CD4-positive, alpha-beta T cell treated with Interleukin-12 subunit alpha and Interleukin-12 subunit beta, for 1 hour (primary cell): ENCODE measurements around the gene FMO5.
"Not testable (repeated sequence)": the region's sequence is repeated elsewhere in the genome, so short reads cannot be mapped to it uniquely, and the experiment has no call there.

Source experiments
- DNase-seq: peaks from one replicate; pipeline ENCODE4 v3.0.0-alpha.2; 2020

Gene FMO5

GRCh38 chr1:147238925-147239820 is 14.0 kb upstream of the FMO5 start:
- no peak for DNase-seq

GRCh38 chr1:147238053-147238902 is 13.1 kb upstream of the FMO5 start:
- no peak for DNase-seq

GRCh38 chr1:147236959-147237791 is 12.0 kb upstream of the FMO5 start:
- no peak for DNase-seq

- DNase-seq: no peak
These were observed 11.3 kb upstream of the FMO5 start for GRCh38 chr1:147236448-147236847.

GRCh38 chr1:147235822-147236221 is 10.7 kb upstream of the FMO5 start:
- DNase-seq: no peak

- not testable (repeated sequence) for DNase-seq
These were observed 8.8 kb upstream of the FMO5 start for GRCh38 chr1:147233903-147234302.

- not testable (repeated sequence) for DNase-seq
These were observed 5.9 kb upstream of the FMO5 start for GRCh38 chr1:147231032-147231431.

GRCh38 chr1:147223740-147224615 is 1.2 kb downstream of the FMO5 start:
- DNase-seq: no peak

- no peak for DNase-seq
These were observed 6.5 kb downstream of the FMO5 start for GRCh38 chr1:147218606-147219005.

- no peak for DNase-seq
These were observed 8.0 kb downstream of the FMO5 start for GRCh38 chr1:147217141-147217540.

GRCh38 chr1:147216124-147216523 is 9.0 kb downstream of the FMO5 start:
- DNase-seq: no peak

GRCh38 chr1:147215540-147215916 is 9.6 kb downstream of the FMO5 start:
- DNase-seq: no peak

- DNase-seq: no peak
These were observed 10.1 kb downstream of the FMO5 start for GRCh38 chr1:147214842-147215539.

GRCh38 chr1:147214325-147214724 is 10.8 kb downstream of the FMO5 start:
- DNase-seq: no peak

- no peak for DNase-seq
These were observed 11.9 kb downstream of the FMO5 start for GRCh38 chr1:147213271-147213670.

GRCh38 chr1:147211577-147211976 is 13.6 kb downstream of the FMO5 start:
- no peak for DNase-seq

- no peak for DNase-seq
These were observed 14.2 kb downstream of the FMO5 start for GRCh38 chr1:147210987-147211386.

- no peak for DNase-seq
These were observed 15.0 kb downstream of the FMO5 start for GRCh38 chr1:147209825-147210821.

- no peak for DNase-seq
These were observed 16.5 kb downstream of the FMO5 start for GRCh38 chr1:147208619-147209018.

GRCh38 chr1:147207192-147207591 is 17.9 kb downstream of the FMO5 start:
- DNase-seq: no peak
